ENCODE data around the gene PCDH9.

PCDH9 gene

DNA sequence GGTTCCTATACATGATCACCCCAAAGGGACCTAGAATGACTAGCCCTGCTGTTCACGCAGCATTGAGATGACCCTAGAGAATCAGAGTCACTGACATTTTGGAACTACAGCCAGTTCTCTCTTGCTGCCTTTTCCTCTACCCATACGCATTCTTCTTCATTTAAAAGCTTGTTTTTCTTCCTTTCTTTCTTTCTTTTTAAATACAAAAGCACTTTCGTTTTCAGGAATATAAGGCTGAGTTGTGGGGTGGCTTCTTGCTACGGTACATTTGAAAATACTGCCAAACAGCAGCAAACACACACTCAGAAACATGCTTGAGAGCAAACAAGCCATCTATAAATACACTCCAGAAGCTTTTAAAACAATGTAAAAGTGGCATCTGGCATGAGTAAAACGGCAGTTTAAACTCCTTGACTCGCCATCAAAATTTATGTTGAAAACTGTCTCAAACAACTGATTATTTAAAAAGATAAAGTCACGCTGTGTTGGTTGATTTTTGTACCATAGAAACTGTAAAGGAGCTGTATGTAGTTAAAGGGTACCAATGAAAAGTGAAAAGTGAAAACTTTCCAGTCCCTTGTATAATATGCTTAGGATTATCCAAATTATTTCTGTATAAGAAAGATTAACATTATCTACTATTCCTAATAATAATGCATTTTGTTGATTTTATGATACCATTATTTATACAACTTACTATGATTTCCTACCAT is 95.6 kb downstream of the PCDH9 start:
- no peak overlapping the region for H3K4me3 ChIP-seq (ENCODE audit: low read length)
- no peaks in the 10 kb centered on the region for H3K9me3 ChIP-seq (ENCODE audit: control insufficient read depth, low read length)
- no peaks in the 10 kb centered on the region for H3K4me1 ChIP-seq (ENCODE audit: control insufficient read depth, insufficient read depth, low read length)
- H3K27me3 ChIP-seq (ENCODE audit: control insufficient read depth, insufficient read depth, low read length): peaks cover 28% of the 10 kb centered on the region
- H3K36me3 ChIP-seq (ENCODE audit: control insufficient read depth, insufficient read depth, low read length): no peaks in the 10 kb centered on the region
- no peak overlapping the region for H3K9ac ChIP-seq (ENCODE audit: low read length)

DNA sequence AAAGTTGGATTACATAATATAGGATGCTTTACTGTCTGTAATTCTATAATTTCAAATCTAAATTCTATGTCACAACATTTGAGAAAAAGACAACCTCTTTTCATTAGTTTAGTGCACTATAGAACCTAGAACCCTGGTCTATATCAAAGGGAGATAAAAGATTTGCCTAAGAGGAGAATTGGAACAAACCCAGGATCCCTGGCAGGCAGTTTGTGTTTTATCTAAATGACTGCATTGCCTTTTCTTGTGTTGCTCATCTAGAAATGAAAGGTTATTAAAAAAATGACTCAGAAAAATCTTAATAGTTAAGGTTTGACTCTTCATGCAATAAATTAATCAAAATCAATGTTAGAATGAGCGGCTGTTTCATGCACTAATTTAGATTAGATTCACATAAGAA is 96.7 kb downstream of the PCDH9 start:
- Histone ChIP-seq H3K4me3 (ENCODE audit: low read length) (no peak overlapping the region), H3K36me3 (ENCODE audit: control insufficient read depth, insufficient read depth, low read length) (no peaks in the 10 kb centered on the region), H3K9me3 (ENCODE audit: control insufficient read depth, low read length) (no peaks in the 10 kb centered on the region), H3K9ac (ENCODE audit: low read length) (no peak overlapping the region), H3K4me1 (ENCODE audit: control insufficient read depth, insufficient read depth, low read length) (no peaks in the 10 kb centered on the region), H3K27me3 (ENCODE audit: control insufficient read depth, insufficient read depth, low read length) (peaks cover 23% of the 10 kb centered on the region)

DNA sequence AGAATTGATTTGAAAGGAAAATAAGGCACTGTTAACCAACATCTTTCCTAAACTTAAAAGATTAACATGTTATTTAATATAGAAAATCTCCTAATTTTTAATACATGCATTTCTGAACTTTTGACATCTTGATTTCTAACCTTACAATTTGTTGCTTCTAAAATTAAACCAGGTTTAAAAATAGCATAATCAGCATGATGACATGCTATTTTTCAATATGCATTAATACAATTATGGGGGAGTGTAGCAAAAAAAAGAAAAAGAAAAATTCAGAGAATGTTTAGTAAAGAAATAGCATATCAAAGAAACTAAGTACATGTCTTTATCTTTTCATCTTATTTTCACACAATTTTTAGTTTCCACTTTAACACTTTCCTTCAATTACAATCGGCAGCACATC is 98.7 kb downstream of the PCDH9 start:
- Histone ChIP-seq H3K9ac (ENCODE audit: low read length) (no peak overlapping the region), H3K36me3 (ENCODE audit: control insufficient read depth, insufficient read depth, low read length) (no peaks in the 10 kb centered on the region), H3K4me3 (ENCODE audit: low read length) (no peak overlapping the region), H3K4me1 (ENCODE audit: control insufficient read depth, insufficient read depth, low read length) (no peaks in the 10 kb centered on the region), H3K9me3 (ENCODE audit: control insufficient read depth, low read length) (no peaks in the 10 kb centered on the region), H3K27me3 (ENCODE audit: control insufficient read depth, insufficient read depth, low read length) (peaks cover 17% of the 10 kb centered on the region)

DNA sequence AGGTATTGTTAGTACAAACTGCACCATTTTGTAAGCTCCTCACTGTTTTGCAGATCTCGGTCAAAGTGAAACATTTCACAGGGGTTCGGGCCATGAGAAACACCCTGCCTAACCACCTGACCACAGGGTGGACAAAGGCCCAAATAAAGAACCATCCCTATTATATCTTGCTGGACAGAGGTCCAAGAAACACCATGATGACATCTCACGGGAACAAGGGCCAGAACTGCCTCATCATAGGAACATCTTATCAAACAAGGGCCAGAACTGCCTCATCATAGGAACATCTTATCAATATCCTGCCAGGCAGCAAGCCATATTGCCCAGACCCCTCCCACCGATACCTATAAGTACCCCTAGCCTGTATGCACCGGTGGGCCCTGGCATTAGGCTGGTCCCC is 99.7 kb downstream of the PCDH9 start:
- no peaks in the 10 kb centered on the region for H3K36me3 ChIP-seq (ENCODE audit: control insufficient read depth, insufficient read depth, low read length)

DNA sequence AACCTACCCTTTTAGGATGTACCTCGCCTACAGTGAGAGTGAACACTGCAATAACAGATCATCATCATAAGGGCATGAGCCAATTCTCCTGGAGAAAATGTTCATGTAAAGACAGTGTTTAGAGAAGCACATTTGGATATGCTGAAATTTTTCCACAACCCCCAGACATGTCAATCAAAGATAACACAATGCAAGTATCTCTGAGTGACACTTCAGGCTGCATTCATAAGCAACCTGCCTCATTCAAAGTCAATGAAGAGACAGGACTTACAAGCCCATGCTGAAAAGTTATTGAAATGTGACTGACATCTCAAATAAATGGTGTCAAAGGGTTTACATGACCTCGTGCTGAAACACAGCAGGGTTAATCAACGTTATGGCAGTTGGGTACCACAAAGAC is 102.0 kb downstream of the PCDH9 start:
- Histone ChIP-seq H3K4me3 (ENCODE audit: low read length) (no peak overlapping the region), H3K9me3 (ENCODE audit: control insufficient read depth, low read length) (no peaks in the 10 kb centered on the region), H3K9ac (ENCODE audit: low read length) (no peak overlapping the region), H3K4me1 (ENCODE audit: control insufficient read depth, insufficient read depth, low read length) (no peaks in the 10 kb centered on the region), H3K36me3 (ENCODE audit: control insufficient read depth, insufficient read depth, low read length) (no peaks in the 10 kb centered on the region), H3K27me3 (ENCODE audit: control insufficient read depth, insufficient read depth, low read length) (peaks cover 4% of the 10 kb centered on the region)

More for the DNA sequence above, 99.7 kb downstream of the PCDH9 start:
- H3K4me1 ChIP-seq (ENCODE audit: control insufficient read depth, insufficient read depth, low read length): no peaks in the 10 kb centered on the region
- H3K9ac ChIP-seq (ENCODE audit: low read length): no peak overlapping the region
- H3K27me3 ChIP-seq (ENCODE audit: control insufficient read depth, insufficient read depth, low read length): peaks cover 9% of the 10 kb centered on the region
- no peaks in the 10 kb centered on the region for H3K9me3 ChIP-seq (ENCODE audit: control insufficient read depth, low read length)
- no peak overlapping the region for H3K4me3 ChIP-seq (ENCODE audit: low read length)

DNA sequence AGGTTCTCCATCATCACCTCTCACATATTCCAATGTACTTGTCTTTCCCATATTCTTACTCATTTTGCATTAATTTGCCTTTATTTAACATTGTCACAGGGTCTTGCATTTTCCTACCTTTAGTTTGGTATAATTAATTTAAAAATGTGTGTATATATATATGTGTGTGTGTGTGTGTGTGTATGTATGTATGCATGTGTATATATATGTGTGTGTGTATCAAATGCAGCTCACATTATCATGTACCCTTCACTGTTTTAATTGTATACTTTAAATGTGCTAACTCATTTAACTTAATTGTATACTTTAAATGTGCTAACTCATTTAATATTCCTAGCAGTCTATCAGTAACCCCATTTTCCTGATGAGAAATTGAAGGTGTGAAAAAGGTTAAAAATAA is 104.5 kb downstream of the PCDH9 start:
- Histone ChIP-seq H3K9me3 (ENCODE audit: control insufficient read depth, low read length) (no peaks in the 10 kb centered on the region), H3K27me3 (ENCODE audit: control insufficient read depth, insufficient read depth, low read length) (no peaks in the 10 kb centered on the region), H3K36me3 (ENCODE audit: control insufficient read depth, insufficient read depth, low read length) (no peaks in the 10 kb centered on the region), H3K4me1 (ENCODE audit: control insufficient read depth, insufficient read depth, low read length) (no peaks in the 10 kb centered on the region), H3K9ac (ENCODE audit: low read length) (no peak overlapping the region), H3K4me3 (ENCODE audit: low read length) (no peak overlapping the region)

DNA sequence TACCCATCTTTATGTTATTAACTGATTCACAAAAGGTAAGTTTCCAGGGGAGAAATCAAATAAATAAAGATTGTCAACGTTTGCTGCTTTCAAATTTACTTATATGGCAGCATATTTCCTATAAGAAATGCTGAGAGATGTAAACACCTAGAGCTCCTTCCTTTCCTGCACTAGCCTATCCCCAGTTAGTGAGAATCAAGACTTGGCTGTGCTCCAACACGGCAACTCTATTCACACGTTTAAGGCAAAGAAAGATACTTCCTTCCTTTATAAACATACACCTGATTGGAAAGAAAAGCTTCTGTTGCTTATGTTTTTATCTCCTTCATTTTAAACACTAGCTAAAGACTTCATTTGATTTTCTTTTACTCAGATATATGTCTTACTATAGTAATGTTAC is 107.0 kb downstream of the PCDH9 start:
- H3K9ac ChIP-seq (ENCODE audit: low read length): no peak overlapping the region
- H3K9me3 ChIP-seq (ENCODE audit: control insufficient read depth, low read length): no peaks in the 10 kb centered on the region
- no peaks in the 10 kb centered on the region for H3K36me3 ChIP-seq (ENCODE audit: control insufficient read depth, insufficient read depth, low read length)
- no peak overlapping the region for H3K4me3 ChIP-seq (ENCODE audit: low read length)
- no peaks in the 10 kb centered on the region for H3K4me1 ChIP-seq (ENCODE audit: control insufficient read depth, insufficient read depth, low read length)
- no peaks in the 10 kb centered on the region for H3K27me3 ChIP-seq (ENCODE audit: control insufficient read depth, insufficient read depth, low read length)

DNA sequence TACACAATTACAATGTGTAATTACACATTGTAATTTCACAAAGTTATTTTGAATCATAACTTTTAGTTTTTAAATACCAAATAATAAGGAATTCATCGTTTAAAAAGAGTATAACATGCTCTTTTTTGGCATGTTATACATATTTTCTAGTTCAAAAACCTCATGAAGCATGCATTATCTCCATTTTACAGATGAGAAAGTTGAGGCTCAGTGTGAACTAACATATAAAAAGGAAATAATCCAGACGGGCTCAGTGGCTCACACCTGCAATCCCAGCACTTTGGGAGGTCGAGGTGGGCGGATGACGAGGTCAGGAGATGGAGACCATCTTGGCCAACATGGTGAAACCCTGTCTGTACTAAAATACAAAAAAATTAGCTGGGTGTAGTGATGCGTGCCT is 107.9 kb downstream of the PCDH9 start:
- Histone ChIP-seq H3K4me3 (ENCODE audit: low read length) (no peak overlapping the region), H3K36me3 (ENCODE audit: control insufficient read depth, insufficient read depth, low read length) (no peaks in the 10 kb centered on the region), H3K27me3 (ENCODE audit: control insufficient read depth, insufficient read depth, low read length) (no peaks in the 10 kb centered on the region), H3K9me3 (ENCODE audit: control insufficient read depth, low read length) (no peaks in the 10 kb centered on the region), H3K9ac (ENCODE audit: low read length) (no peak overlapping the region), H3K4me1 (ENCODE audit: control insufficient read depth, insufficient read depth, low read length) (no peaks in the 10 kb centered on the region)

DNA sequence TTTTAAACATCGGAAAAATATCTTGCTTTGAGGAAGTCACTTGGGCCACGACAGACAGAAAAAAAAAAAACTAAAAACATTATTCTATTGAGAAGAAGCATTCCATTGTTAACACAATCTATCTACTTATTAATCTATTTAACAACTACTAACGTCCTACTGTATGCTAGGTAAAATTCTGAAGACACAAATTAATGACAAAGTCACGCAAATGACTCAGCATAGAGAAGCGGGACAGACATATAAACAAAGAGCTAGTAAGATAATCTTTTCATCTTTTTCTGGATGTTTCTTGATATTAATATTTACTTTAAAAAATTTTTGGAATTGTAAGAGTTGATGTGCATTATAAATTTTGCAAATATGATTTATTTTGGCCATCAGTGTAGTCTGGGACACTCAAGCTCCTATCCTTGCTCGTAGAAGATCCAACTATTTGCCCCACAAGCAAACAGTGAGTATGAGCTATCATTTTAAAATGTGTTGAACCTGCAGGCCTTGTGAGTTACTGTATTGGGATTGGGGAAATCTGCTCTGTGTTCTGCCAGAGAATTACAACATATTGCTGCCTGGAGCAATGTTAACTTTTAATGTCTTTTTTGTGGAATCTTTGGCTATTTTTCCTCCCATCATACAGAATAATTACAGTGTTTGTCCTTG is 109.1 kb downstream of the PCDH9 start:
- Histone ChIP-seq H3K27me3 (ENCODE audit: control insufficient read depth, insufficient read depth, low read length) (no peaks in the 10 kb centered on the region), H3K36me3 (ENCODE audit: control insufficient read depth, insufficient read depth, low read length) (no peaks in the 10 kb centered on the region), H3K9me3 (ENCODE audit: control insufficient read depth, low read length) (no peaks in the 10 kb centered on the region), H3K4me3 (ENCODE audit: low read length) (no peak overlapping the region), H3K4me1 (ENCODE audit: control insufficient read depth, insufficient read depth, low read length) (no peaks in the 10 kb centered on the region), H3K9ac (ENCODE audit: low read length) (no peak overlapping the region)

DNA sequence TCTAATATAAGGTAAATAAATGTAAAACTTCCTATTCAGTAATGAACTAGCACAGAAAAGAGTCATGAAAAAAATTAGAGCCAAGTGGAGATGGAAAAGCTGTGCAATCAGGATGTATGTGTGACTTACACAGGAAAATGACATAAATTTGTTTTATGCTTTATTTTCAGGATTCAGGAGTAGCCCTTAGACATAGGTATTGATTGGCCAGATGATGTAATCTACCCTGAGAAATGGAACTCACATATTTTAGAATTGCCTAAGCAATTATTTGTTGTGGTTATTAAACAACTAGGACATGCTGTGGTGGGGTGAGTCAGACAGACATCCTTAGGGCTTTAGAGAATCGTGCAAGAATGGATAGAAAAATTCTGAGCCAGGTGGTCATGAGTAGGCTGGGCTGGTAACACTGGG is 110.6 kb downstream of the PCDH9 start:
- no peaks in the 10 kb centered on the region for H3K36me3 ChIP-seq (ENCODE audit: control insufficient read depth, insufficient read depth, low read length)
- no peaks in the 10 kb centered on the region for H3K4me1 ChIP-seq (ENCODE audit: control insufficient read depth, insufficient read depth, low read length)
- H3K4me3 ChIP-seq (ENCODE audit: low read length): no peak overlapping the region
- no peak overlapping the region for H3K9ac ChIP-seq (ENCODE audit: low read length)
- no peaks in the 10 kb centered on the region for H3K9me3 ChIP-seq (ENCODE audit: control insufficient read depth, low read length)
- no peaks in the 10 kb centered on the region for H3K27me3 ChIP-seq (ENCODE audit: control insufficient read depth, insufficient read depth, low read length)

DNA sequence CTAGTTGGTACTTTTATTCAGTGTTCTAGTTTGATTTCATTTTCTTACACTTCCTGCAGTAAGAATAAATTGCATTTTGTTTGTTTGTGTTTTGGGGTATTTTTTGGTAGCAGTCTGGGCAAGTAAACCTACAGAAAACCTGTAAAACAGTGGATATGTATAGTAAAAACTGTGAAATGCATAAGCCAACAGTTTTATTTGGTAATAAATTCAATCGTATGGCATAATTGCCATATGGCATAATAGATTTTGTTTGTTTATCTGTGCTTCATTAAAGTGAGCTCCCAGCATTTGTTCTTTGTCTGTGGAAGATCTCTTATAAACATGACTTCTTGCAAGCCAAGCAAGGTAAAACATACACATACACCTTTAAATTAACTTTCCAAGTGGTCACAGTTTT is 111.9 kb downstream of the PCDH9 start:
- no peaks in the 10 kb centered on the region for H3K36me3 ChIP-seq (ENCODE audit: control insufficient read depth, insufficient read depth, low read length)
- no peaks in the 10 kb centered on the region for H3K27me3 ChIP-seq (ENCODE audit: control insufficient read depth, insufficient read depth, low read length)
- H3K4me1 ChIP-seq (ENCODE audit: control insufficient read depth, insufficient read depth, low read length): no peaks in the 10 kb centered on the region
- H3K9me3 ChIP-seq (ENCODE audit: control insufficient read depth, low read length): no peaks in the 10 kb centered on the region
- H3K4me3 ChIP-seq (ENCODE audit: low read length): no peak overlapping the region
- no peak overlapping the region for H3K9ac ChIP-seq (ENCODE audit: low read length)

DNA sequence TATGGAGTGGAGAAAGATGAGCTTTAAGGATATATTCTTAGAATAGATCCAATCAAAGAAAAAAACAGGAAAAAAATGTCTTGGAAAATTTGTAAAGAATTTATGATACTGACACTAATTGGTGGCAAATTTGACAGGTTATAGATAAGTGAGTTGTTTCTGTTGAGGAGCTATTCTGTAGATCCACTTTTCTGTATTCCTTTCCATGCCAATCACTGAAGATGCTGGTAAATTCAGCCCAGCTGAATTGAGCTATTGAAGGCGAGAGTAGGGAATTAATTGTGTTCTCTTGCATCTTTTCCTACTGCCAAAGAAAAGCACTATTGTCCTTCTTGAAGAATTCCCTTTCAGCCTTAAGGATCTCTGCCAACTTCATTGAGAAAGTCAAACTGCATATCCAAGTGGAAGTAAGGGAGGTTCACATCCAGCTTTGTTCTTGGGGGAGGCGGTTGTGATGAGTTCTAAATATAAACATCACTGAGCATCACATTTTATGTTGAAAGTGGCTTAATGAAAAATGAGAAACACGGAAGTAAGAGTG is 113.1 kb downstream of the PCDH9 start:
- H3K4me3 ChIP-seq (ENCODE audit: low read length): no peak overlapping the region
- no peaks in the 10 kb centered on the region for H3K4me1 ChIP-seq (ENCODE audit: control insufficient read depth, insufficient read depth, low read length)

More for the DNA sequence above, 113.1 kb downstream of the PCDH9 start:
- Histone ChIP-seq H3K27me3 (ENCODE audit: control insufficient read depth, insufficient read depth, low read length) (no peaks in the 10 kb centered on the region), H3K36me3 (ENCODE audit: control insufficient read depth, insufficient read depth, low read length) (no peaks in the 10 kb centered on the region), H3K9me3 (ENCODE audit: control insufficient read depth, low read length) (no peaks in the 10 kb centered on the region), H3K9ac (ENCODE audit: low read length) (no peak overlapping the region)

Measured in mucosa of stomach (tissue), 1 donor.